ENCODE measurements around the gene MYO1E.
A peak's percentile ranks its signal among the peaks of the same experiment; 100 is the strongest.

Gene MYO1E

DNA sequence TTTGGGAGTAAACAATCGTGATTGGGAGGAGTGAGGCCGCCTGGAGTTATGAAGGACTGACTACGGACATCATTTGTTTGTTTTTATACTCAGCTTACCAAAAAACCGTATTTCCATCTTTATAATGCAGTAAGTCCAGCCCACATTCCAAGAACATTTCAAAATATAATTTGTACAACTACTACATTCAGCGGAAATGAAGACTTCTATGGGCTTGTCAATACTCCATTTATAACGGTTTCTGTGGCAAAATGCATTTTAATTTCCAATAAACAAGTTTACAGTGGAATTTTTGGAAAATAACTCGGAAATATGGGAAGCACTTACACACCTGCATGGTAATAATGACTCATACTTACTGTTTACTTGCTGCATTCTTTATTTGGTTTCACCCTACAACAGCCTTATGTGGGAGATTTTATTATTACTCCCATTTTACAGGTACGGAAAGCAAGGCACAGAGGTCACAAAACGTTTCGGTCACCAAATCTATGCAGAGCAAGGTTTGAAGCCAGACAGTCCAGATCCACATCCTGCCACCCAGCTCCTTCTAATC, 103.7 kb downstream of the MYO1E start:
- no peak for DNase-seq (ENCODE audit: low read depth in 1 of 2, low spot score in 1 of 2)

DNA sequence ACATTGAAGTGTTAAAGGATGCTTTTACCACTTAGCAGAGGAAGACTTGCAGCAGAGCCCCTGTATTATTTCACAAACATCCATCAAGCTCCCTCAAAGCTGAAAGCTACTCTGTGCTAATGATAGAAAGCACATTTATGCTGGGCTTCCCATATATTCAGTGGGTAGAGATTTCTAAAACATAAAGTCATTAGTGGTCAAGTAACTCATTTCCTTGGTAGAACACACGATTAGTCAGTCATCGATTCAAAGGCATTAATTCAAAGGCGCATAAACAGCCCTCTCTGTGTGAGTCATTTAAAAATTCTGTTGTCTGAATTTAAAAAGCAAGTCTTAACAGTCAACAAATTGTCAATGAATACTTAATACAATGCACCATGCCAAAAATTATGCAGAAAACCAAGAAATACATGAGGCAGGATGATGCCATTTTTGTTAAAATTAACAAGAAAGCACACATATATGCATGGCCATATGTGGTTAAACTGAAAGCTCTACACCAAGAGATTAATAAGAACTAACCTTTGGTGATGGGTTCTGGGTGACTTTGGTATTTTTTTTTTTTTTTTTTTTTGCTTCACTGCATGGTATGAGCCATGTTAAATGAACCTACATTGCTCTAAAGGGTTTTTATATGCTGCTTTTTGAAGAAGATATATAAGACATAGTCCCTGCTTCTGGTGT, 104.4 kb downstream of the MYO1E start:
- no peak for DNase-seq (ENCODE audit: low read depth in 1 of 2, low spot score in 1 of 2)

DNA sequence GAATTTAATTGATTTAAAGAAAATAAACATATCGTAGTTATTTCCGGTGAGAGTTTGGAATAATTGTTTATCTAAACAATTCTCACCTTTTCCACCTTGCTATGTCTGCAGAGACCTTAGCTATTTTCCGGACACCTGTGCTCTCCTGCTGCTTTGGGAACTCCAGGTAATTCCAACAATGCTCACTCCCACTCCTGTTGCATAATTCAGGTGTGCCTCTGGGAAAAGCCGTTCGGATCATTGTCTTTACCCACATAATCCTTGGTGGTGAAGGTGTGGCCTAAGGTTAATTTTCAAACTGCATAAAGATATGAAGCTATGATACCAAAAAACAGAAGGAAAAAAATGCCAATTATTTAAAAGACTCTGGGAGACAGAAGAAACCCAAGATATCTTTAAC, 106.6 kb downstream of the MYO1E start:
- DNase-seq (ENCODE audit: low read depth in 1 of 2, low spot score in 1 of 2): no peak

DNA sequence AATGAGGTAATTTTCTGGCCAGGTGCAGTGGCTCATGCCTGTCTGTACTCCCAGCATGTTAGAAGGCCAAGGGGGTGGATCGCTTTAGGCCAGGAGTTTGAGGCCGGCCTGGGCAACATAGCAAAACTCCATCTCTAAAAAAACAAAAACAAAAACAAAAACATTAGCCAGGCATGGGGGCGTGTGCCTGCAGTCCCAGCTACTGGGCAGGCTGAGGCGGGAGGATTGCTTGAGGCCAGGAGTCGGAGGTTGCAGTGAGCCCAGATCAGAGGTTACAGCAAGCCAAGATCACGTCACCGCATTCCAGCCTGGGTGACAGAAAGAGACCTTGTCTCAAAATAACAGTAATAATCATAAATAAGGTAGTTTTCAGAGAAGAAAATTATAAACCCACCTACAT, 110.4 kb downstream of the MYO1E start:
- no peak for DNase-seq (ENCODE audit: low read depth in 1 of 2, low spot score in 1 of 2)

- no peak for DNase-seq (ENCODE audit: low read depth in 1 of 2, low spot score in 1 of 2)
Observed at GRCh38 chr15:59260090-59260489, 112.6 kb downstream of the MYO1E start.

GRCh38 chr15:59259137-59259943, 113.3 kb downstream of the MYO1E start:
- no peak for DNase-seq (ENCODE audit: low read depth in 1 of 2, low spot score in 1 of 2)

- no peak for DNase-seq (ENCODE audit: low read depth in 1 of 2, low spot score in 1 of 2)
Observed at GRCh38 chr15:59258317-59258716, 114.4 kb downstream of the MYO1E start.

GRCh38 chr15:59257140-59257539, 115.5 kb downstream of the MYO1E start:
- no peak for DNase-seq (ENCODE audit: low read depth in 1 of 2, low spot score in 1 of 2)

DNA sequence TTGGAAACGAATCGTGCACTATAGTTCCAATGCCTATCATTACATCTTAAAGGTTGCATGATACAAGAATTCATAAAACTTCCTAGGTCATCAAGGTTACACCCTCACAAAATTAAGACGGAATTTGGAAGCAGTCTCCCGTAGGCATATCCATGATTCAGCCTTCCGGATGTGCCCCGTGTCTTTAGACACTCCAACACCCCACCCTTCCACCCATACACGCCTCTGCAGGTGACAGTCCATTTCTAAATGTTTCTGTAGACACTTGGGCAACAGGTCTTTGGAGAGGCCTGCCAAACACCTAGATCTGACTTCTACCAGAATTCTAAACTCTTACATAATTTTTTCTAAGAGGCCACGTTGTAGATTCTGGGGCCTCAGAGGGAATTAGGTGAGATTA, 116.2 kb downstream of the MYO1E start:
- no peak for DNase-seq (ENCODE audit: low read depth in 1 of 2, low spot score in 1 of 2)

DNA sequence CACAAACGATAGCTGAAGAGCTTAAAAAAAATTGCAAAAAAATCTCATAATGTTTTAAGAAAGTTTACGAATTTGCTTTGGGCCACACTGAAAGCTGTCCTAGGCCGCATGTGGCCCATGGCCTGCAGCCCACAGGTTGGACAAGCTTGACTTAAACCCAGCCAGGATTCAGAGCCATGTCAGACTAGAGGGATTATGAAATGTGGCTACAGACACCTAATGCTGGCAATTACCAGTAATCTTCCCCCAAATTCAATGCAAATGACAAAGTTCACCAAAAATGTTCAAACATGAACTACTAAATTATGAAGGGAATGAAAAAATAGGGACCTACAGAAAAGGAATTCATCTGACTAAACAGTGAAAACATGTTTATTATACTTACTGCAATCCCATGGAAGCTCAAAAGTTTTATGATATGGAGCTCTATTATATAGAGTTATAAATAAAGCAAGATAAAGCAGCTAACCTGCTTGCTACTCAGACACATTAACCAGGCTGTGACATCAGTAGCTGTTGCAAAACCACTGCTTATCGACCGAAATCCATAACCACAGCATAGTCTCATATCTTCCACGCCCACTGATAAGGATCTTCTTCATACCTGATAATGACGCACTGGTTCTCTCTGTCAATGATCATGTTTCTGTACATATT, 116.9 kb downstream of the MYO1E start:
- DNase-seq (ENCODE audit: low read depth in 1 of 2, low spot score in 1 of 2): peak in 1 of 2 donors; percentile 30

DNA sequence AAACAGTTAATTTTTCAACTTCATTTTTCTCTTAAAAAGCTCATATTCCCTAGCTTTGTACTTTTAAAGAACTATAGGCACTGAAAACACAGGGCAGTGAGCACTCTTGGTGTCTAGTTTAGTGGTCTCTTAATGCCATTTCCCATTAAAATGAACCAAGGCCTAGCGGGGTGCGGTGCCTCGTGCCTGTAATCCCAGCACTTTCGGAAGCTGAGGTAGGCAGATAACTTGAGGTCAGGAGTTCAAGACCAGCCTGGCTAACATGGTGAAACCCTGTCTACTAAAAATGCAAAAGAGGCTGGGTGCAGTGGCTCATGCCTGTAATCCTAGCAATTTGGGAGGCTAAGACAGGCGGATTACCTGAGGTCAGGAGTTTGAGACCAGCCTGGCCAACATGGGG, 120.5 kb downstream of the MYO1E start:
- no peak for DNase-seq (ENCODE audit: low read depth in 1 of 2, low spot score in 1 of 2)

- DNase-seq (ENCODE audit: low read depth in 1 of 2, low spot score in 1 of 2): no peak
Observed at GRCh38 chr15:59251001-59251845, 121.4 kb downstream of the MYO1E start.

DNA sequence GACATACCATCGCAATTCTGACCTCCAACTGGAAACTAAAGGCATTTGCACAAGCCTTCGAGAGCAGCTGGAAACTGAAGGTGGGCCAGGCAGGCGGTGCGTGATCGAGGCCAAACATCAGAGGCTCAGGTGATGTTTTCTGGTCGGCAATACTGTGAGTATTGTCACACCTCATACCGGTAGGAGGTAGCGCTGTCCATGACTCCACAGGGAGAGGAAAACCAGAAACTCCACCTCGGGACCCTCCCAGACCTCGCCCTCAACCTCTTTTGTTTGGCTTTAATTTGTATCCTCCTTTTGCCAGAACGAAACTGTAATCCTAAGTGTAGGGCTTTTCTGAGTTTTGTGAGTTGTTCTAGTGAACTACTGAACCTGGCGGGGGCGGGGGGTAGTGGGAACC, 122.4 kb downstream of the MYO1E start:
- no peak for DNase-seq (ENCODE audit: low read depth in 1 of 2, low spot score in 1 of 2)

GRCh38 chr15:59249816-59250215, 122.9 kb downstream of the MYO1E start:
- DNase-seq (ENCODE audit: low read depth in 1 of 2, low spot score in 1 of 2): no peak

- DNase-seq (ENCODE audit: low read depth in 1 of 2, low spot score in 1 of 2): peak in 1 of 2 donors; percentile 36
Observed at GRCh38 chr15:59247364-59247763, 125.3 kb downstream of the MYO1E start.

- no peak for DNase-seq (ENCODE audit: low read depth in 1 of 2, low spot score in 1 of 2)
Observed at GRCh38 chr15:59245559-59245958, 127.1 kb downstream of the MYO1E start.

- DNase-seq (ENCODE audit: low read depth in 1 of 2, low spot score in 1 of 2): no peak
Observed at GRCh38 chr15:59244337-59244736, 128.3 kb downstream of the MYO1E start.

- no peak for DNase-seq (ENCODE audit: low read depth in 1 of 2, low spot score in 1 of 2)
Observed at GRCh38 chr15:59243622-59244021, 129.0 kb downstream of the MYO1E start.

GRCh38 chr15:59242649-59243048, 130.0 kb downstream of the MYO1E start:
- DNase-seq (ENCODE audit: low read depth in 1 of 2, low spot score in 1 of 2): no peak

DNA sequence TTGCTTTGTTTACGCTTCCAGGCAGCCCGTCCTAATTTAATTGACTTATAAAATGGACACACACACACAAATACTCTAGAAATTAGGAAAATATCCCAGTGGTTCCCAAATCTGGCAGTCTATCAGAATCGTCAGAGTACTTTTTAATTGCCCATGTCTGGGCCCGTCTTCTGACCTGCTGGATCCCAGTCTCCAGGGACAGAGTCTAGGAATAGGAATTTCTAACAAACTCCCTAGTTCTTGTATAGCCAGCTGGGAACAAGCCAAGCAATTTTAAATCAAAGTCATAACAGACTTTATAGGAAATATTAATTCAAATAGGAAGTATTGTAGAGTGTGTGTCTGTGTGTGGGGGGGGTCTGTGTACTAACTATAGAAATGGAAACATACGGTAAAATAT, 132.6 kb downstream of the MYO1E start:
- DNase-seq (ENCODE audit: low read depth in 1 of 2, low spot score in 1 of 2): no peak

DNA sequence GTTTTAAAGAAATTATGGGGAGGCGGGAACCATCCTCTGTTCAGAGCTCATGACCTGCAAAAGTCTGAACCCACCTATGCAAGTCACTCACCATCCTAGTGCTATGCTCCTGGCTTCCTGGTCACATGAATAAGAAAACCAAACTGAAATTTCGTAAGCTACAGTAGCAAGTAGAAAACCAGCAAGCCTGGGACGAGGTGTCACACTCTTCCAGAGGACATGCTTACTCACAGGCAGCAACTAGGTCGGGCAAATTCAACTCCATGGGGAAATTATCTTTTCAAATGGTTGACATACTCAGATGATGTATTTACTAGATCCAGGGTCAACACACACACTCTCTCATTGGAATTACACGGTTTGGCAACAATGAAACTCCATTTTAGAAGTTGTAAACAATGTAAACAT, 134.7 kb downstream of the MYO1E start:
- no peak for DNase-seq (ENCODE audit: low read depth in 1 of 2, low spot score in 1 of 2)
